ENCODE data around the gene CCDC57. TPM values are rescaled to one million over a fixed set of nuclear protein-coding genes. Genes with fewer than 3 reads are reported as not detected.

The CCDC57 gene
- total and polyA plus RNA-seq, 8 donors: 43.9 to 166 (median 75.4) TPM

DNA sequence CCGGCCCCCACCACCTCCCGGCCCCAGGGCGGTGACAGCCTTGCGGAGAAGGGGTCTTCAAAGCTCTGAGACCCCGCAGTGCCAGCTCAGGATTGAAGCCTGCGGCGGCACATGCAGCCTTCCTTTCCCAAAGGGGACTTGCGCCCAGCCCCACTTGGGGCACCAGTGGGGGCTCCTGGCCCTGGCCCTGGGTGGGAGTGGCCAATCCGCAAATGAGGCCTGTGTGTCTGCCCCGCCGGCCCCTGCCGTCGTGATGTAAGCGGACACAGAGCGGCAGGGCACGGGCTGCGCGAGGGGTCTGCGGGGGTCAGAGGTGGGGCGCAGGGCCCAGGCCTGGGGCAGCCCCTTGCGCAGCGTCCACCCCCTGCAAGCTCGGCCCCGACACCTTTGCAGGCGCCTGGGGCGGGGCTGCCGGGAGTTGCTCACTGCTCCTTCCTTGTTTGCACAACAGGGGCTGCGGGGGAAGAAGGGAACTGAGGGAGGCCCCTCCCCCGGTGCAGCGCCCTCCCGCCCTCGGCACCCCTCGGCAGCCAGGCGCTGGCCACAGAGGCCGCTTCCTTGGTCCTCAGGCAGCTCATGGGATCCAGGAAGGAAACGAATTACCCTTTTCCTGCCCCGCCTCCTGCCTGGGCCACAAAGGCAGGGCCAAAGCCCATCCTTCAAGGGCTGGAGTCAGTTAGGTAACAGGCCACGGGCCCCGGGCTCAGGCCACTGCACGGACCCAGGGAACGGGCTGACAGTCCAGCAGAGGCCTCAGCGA is 19.1 kb upstream of the CCDC57 start:
- DNase-seq: peak; percentile 75 to 92
- H3K4me3 ChIP-seq: peak overlapping the region; percentile 61 to 75 (median 68)
- intact Hi-C loops (cut with DNase I; ENCODE audit: low total_unique reads): loop anchor here (5.0 kb wide), 1 partner anchor 91 kb away; no protein-coding TSS in a partner anchor
- peaks cover 0 to 7% (median 4%) of the 10 kb centered on the region in 4 donors for H3K36me3 ChIP-seq
- TF ChIP-seq EP300 (IDR thresholded peaks at IDR 0.05) (no peak), POLR2A (IDR thresholded peaks at IDR 0.05) (no peak), POLR2AphosphoS5 (IDR thresholded peaks at IDR 0.05) (peak in 2 of 3 donors; percentile 60 to 74)
- TF ChIP-seq, protein P1, sequence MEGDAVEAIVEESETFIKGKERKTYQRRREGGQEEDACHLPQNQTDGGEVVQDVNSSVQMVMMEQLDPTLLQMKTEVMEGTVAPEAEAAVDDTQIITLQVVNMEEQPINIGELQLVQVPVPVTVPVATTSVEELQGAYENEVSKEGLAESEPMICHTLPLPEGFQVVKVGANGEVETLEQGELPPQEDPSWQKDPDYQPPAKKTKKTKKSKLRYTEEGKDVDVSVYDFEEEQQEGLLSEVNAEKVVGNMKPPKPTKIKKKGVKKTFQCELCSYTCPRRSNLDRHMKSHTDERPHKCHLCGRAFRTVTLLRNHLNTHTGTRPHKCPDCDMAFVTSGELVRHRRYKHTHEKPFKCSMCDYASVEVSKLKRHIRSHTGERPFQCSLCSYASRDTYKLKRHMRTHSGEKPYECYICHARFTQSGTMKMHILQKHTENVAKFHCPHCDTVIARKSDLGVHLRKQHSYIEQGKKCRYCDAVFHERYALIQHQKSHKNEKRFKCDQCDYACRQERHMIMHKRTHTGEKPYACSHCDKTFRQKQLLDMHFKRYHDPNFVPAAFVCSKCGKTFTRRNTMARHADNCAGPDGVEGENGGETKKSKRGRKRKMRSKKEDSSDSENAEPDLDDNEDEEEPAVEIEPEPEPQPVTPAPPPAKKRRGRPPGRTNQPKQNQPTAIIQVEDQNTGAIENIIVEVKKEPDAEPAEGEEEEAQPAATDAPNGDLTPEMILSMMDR (IDR thresholded peaks at IDR 0.05): no peak
- H3K27me3 ChIP-seq: peaks cover 0 to 4% (median 0%) of the 10 kb centered on the region in 3 donors
- 2 to 19% (median 7%) methylated on average over 7 to 42 of the region's 42 CpGs for WGBS, 5 donors
- peaks cover 55 to 98% (median 78%) of the 10 kb centered on the region in 4 donors for H3K4me1 ChIP-seq
- H3K9me3 ChIP-seq: no peaks in the 10 kb centered on the region
- peak overlapping the region; percentile 91 to 97 (median 92) for H3K27ac ChIP-seq

- intact Hi-C loops (cut with DNase I; ENCODE audit: low total_unique reads): loop anchor here (5.0 kb wide), 1 partner anchor 91 kb away; no protein-coding TSS in a partner anchor
- DNase-seq: no peak
Measured at GRCh38 chr17:82231312-82231561, 18.6 kb upstream of the CCDC57 start.

DNA sequence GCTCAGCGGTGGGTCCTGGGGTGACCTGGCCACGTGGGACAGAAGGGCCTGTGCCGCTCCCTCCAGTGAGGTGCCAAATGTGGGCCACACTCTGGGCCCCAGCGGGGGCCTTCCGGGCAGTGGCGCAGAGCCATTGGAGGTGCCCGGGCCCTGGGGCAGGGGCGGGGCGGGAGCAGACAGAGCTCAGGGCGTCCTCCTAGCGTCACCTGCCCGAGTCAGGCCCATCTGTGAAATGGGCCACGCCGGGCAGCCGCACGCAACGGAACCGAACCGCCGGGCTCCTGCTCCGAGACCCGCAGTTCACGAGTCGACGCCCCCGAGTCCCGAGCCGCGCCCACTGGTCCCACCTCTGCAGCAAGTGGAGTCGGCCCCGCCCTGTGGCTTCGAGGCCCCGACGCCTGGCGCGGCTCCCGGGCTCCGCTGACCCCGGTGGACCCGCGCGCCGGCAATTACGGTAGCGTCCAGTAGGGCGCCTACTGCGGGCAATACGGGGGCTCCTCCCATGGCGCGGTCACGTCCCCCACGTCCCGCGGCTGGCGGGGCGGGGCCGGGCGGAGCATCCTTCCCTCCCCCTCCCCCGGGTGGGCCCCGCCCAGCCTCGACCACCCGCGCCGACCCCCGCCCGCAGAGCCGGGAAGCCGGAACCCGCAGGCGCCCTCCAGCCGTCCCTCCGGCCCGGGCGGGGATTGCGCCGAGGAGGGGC is 18.1 kb upstream of the CCDC57 start:
- no peaks in the 10 kb centered on the region for H3K36me3 ChIP-seq
- no peaks in the 10 kb centered on the region for H3K9me3 ChIP-seq
- H3K4me3 ChIP-seq: peak overlapping the region; percentile 61 to 75 (median 68)
- DNase-seq: peak; percentile 88 to 95
- H3K4me1 ChIP-seq: peaks cover 46 to 93% (median 68%) of the 10 kb centered on the region in 4 donors
- TF ChIP-seq POLR2AphosphoS5 (IDR thresholded peaks at IDR 0.05) (peak in 2 of 3 donors; percentile 41 to 74), POLR2A (IDR thresholded peaks at IDR 0.05) (no peak)
- TF ChIP-seq, protein P1 (IDR thresholded peaks at IDR 0.05): peak in 5 of 7 experiments; percentile 33 to 75 (median 63)
- 0 to 4% (median 3%) methylated on average over 1 to 75 of the region's 76 CpGs; no CpG with 5 or more reads in 1 of the 5 donors for WGBS, 5 donors
- H3K27me3 ChIP-seq: peaks cover 0 to 4% (median 0%) of the 10 kb centered on the region in 3 donors
- intact Hi-C loops (cut with DNase I; ENCODE audit: low total_unique reads): loop anchor here (5.0 kb wide), 1 partner anchor 92 kb away; no protein-coding TSS in a partner anchor
- H3K27ac ChIP-seq: peak overlapping the region; percentile 91 to 97 (median 92)

More at GRCh38 chr17:82231312-82231561, 18.6 kb upstream of the CCDC57 start:
- WGBS, 5 donors: 0 to 3% (median 1%) methylated on average over 7 to 18 of the region's 18 CpGs
- Histone ChIP-seq H3K4me1 (peaks cover 50 to 98% (median 72%) of the 10 kb centered on the region in 4 donors), H3K9me3 (no peaks in the 10 kb centered on the region), H3K36me3 (peaks cover 0 to 4% (median under 1%) of the 10 kb centered on the region in 4 donors), H3K4me3 (peak overlapping the region; percentile 61 to 75 (median 68)), H3K27ac (peak overlapping the region; percentile 91 to 97 (median 92)), H3K27me3 (peaks cover 0 to 4% (median 0%) of the 10 kb centered on the region in 3 donors)
- TF ChIP-seq EP300 (IDR thresholded peaks at IDR 0.05) (no peak), POLR2AphosphoS5 (IDR thresholded peaks at IDR 0.05) (no peak), POLR2A (IDR thresholded peaks at IDR 0.05) (no peak)
- TF ChIP-seq, protein P1 (IDR thresholded peaks at IDR 0.05): no peak

All from stomach (tissue), 9 donors.